ENCODE measurements around the gene OR2T1.

DNA sequence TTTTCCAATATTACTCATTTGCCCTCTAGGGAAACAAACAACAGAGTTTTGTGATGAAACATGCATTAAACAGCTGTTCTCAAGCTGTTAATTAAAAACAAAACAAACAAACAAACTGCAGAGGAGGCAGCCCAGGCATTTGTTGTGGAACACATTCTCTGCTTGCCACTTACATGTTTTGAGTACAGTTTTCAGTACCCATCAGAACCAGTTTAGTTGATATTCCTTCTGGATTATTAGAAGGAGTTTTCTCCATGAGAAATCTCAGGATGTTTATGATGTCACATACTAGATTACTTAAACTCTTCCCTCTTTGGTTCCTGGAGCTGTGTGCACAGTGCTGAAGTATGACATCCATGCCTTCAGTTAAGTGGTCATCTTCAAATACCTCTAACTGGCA lies 27.4 kb upstream of the OR2T1 start, which contains the start of gene OR2T6:
- TF ChIP-seq, protein P1, sequence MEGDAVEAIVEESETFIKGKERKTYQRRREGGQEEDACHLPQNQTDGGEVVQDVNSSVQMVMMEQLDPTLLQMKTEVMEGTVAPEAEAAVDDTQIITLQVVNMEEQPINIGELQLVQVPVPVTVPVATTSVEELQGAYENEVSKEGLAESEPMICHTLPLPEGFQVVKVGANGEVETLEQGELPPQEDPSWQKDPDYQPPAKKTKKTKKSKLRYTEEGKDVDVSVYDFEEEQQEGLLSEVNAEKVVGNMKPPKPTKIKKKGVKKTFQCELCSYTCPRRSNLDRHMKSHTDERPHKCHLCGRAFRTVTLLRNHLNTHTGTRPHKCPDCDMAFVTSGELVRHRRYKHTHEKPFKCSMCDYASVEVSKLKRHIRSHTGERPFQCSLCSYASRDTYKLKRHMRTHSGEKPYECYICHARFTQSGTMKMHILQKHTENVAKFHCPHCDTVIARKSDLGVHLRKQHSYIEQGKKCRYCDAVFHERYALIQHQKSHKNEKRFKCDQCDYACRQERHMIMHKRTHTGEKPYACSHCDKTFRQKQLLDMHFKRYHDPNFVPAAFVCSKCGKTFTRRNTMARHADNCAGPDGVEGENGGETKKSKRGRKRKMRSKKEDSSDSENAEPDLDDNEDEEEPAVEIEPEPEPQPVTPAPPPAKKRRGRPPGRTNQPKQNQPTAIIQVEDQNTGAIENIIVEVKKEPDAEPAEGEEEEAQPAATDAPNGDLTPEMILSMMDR (IDR thresholded peaks at IDR 0.05), result no peak
- TF ChIP-seq POLR2A (IDR thresholded peaks at IDR 0.05), result no peak
